HG03575 (cell line): ENCODE measurements around the gene TNRC6A.
"Not testable (repeated sequence)": the region's sequence is repeated elsewhere in the genome, so short reads cannot be mapped to it uniquely, and the experiment has no call there.

Experiments
- ATAC-seq: cut with Tn5 transposase; IDR thresholded peaks from one replicate; pipeline ENCODE4 v1.9.1; 2021; ENCODE audit not compliant: unreplicated experiment, insufficient number of reproducible peaks, low FRiP score; ENCODE audit errors: extremely low read depth

The TNRC6A gene

DNA sequence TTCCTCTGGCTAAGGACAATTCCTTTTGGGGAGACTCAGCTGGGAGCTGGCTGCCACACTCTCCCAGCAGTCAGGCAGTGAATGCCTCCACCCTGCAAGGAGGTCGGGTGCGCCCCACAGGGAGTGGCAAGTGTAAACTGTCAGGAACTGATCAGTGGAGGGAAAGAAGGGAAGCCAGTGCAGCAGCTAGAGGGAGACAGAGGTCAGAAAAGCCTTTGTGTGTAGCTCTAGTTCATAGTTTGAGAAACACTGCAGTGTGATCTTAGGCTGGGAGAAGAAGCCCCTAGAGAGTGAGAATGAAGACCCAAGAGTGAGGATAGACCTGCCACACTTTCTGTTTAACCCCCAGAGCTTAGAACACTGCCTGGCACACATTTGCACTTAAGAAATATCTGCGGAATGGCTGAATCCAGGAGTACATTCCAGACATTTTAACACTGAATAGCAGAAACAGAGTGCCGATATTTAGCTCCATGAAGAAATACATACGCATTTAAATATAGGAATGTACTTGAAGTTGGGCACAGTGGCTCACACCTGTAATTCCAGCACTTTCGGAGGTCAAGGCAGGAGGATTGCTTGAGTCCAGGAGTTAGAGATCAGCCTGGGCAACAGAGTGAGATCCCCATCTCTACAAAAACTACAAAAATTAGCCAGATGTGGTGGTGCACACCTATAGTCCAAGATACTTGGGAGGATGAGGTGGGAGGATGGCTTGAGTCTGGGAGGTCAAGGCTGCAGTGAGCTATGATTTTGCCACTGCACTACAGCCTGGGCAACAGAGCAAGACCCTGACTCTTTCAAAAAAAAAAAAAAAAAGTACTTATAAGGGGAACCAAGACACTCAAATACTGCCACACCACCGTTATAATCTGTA, 105.2 kb downstream of the TNRC6A start:
- ATAC-seq: no peak

DNA sequence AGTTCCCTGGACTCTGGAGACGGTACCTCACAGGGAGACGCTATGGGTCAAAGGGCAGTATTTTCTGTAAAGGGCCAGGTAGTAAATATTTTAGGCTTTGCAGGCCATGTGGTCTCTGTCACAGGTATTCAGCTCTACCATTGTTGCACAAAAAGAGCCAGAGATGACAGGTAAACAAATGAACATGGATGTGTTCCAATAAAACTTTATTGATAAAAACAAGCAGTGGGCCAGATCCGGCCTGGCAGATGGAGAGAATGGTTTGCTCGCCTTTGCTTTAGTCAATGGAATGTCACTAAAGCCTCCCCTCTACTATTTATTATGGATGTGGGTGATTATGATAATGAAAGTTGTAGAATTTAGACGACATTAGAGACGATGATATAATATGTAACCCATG, 107.4 kb downstream of the TNRC6A start:
- ATAC-seq: no peak

GRCh38 chr16:24837969-24838368, 108.5 kb downstream of the TNRC6A start:
- ATAC-seq: no peak

DNA sequence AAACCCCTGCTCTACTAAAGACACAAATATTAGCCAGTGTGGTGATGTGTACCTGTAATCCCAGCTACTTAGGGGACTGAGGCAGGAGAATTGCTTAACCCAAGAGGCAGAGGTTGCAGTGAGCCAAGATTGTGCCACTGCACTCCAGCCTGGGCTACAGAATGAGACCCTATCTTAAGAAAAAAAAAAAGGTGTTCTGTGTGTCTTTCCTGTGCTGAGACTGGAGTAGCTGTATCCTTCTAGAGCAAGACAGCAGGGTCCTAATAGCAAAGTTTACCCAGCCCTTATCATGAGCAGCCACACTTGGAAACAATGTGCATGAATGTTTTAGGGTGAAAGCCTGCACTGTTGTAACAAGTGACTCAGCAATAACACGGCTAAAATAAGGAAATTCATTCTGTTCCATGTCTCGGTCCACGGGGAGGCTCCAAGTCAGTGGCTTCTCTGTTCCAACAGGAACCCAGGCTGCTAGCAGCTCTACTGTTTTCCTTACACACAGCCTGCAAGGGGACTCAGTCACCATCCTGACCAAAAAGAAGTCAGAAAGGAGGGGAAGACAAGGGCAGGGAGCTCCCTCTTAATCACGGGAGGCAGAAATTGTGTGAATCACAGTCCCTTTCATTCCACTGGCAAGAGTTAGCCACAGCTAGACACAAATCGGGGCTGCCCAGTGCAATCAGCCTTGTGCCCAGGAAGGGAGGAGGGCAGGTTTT, 109.3 kb downstream of the TNRC6A start:
- no peak for ATAC-seq

GRCh38 chr16:24839347-24839972, 110.0 kb downstream of the TNRC6A start:
- ATAC-seq: no peak

GRCh38 chr16:24841291-24841690, 111.8 kb downstream of the TNRC6A start:
- ATAC-seq: no peak

DNA sequence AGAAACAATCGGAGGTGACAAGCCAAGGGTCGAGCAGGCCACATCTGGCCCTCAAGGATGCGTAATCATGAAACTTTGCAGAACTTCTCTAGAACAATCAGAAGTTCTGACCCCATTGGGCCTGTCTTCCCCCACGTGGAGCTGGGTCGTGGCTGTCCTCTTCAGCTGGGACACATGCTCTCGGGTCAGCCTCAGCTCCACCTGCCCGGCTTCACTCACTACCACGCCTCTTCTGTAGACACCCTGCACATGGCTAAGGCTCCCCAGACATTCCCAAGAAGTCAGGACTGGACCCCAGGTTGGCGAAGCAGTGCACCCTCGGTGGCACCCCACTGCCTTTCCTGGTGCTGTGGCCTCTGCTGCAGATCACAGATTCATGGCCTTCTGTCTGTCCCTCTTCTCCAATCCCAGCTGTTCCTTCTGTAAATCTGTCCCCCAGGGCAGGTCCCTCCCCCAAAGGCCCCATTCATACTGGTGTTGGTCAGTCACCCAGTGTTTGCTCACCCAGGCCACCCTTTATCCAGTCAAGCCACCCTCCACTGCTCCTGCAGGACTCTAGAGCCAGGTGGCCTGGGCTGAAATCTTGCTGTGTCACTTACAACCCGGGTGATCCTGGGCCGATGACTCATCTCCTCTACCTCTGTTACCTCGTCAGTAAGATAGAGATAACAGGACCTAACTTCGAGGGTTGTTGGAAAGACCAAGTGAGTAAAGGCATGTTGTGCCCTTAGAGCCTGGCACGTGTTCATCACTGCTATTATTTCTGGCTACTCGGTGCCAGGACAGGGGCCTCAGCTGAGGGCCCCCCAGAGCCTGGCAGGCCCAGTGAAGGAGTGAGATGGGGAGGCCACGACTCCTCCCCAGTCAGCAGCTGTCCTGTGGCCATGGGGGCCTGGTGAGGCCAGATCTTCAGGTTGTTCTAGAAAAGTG, 114.9 kb downstream of the TNRC6A start:
- ATAC-seq: no peak

GRCh38 chr16:24845031-24845365, 115.5 kb downstream of the TNRC6A start:
- ATAC-seq: not testable (repeated sequence)

GRCh38 chr16:24845726-24846547, 116.5 kb downstream of the TNRC6A start, which contains the start of gene SLC5A11:
SLC5A11 (plus strand) TSS chr16:24845963; CDS start chr16:24858644, 12,681 bp downstream.
- no peak for ATAC-seq

- no peak for ATAC-seq
Measured at GRCh38 chr16:24846548-24847357, 117.3 kb downstream of the TNRC6A start.

GRCh38 chr16:24847358-24847664, 117.9 kb downstream of the TNRC6A start:
- ATAC-seq: no peak

GRCh38 chr16:24848065-24848464, 118.6 kb downstream of the TNRC6A start:
- no peak for ATAC-seq

GRCh38 chr16:24849641-24850040, 120.2 kb downstream of the TNRC6A start:
- ATAC-seq: no peak

GRCh38 chr16:24850289-24850938, 121.0 kb downstream of the TNRC6A start:
- ATAC-seq: no peak

- no peak for ATAC-seq
Measured at GRCh38 chr16:24851700-24852099, 122.2 kb downstream of the TNRC6A start.

GRCh38 chr16:24852281-24852721, 122.8 kb downstream of the TNRC6A start:
- no peak for ATAC-seq
